Measurements from ENCODE around the gene CPN1. TPM values are rescaled to one million over a fixed set of nuclear protein-coding genes. Genes with fewer than 3 reads are reported as not detected.
"Not testable (repeated sequence)": the region's sequence is repeated elsewhere in the genome, so short reads cannot be mapped to it uniquely, and the experiment has no call there.

Gene CPN1
- total RNA-seq, 1 experiment from 2014 or later: 0.12 TPM

GRCh38 chr10:100128951-100129350 is 47.3 kb upstream of the CPN1 start:
- Histone ChIP-seq H3K4me1 (ENCODE audit: control insufficient read depth in 1 of 2, insufficient read depth in 2 of 2, low read length in 2 of 2) (no peaks in the 10 kb centered on the region), H3K9ac (ENCODE audit: low read length) (no peak overlapping the region), H3K27ac (ENCODE audit: low read depth, low read length) (no peak overlapping the region), H3K9me2 (ENCODE audit: insufficient read depth) (no peaks in the 10 kb centered on the region), H3K4me2 (ENCODE audit: low read length) (no peak overlapping the region), H3K36me3 (ENCODE audit: control insufficient read depth in 1 of 2, insufficient read depth in 2 of 2, low read length in 2 of 2) (no peaks in the 10 kb centered on the region), H4K20me1 (ENCODE audit: insufficient read depth) (no peaks in the 10 kb centered on the region), H3K4me3 (replicated peaks in 1 of 2; ENCODE audit: low read depth in 1 of 2, low read length in 2 of 2) (no peak overlapping the region), H3K79me2 (ENCODE audit: insufficient read depth, low read length) (no peaks in the 10 kb centered on the region), H3K27me3 (ENCODE audit: insufficient read depth, low read length) (no peaks in the 10 kb centered on the region), H3K9me3 (ENCODE audit: control insufficient read depth in 1 of 2, insufficient read depth in 1 of 2, low read depth in 1 of 2, low read length in 2 of 2) (peaks cover 0 to under 1% of the 10 kb centered on the region in 2 experiments; a peak in 1 of 4 replicates), H2AFZ (ENCODE audit: low read depth, low read length, poor library complexity, severe bottlenecking) (no peak overlapping the region)
- intact Hi-C loops (cut with micrococcal nuclease): no loop called here
- no TSS peak for BruUV-seq (replicated peaks)
- ChIA-PET RAD21 (ENCODE audit: low non-redundant PET in 1 of 2, low total read pairs in 2 of 2, uncharacterized antibody in 2 of 2, unreplicated experiment in 2 of 2) (interaction anchor here in 1 of 2 experiments (0.6 kb wide), 1 partner anchor 258 kb away, joined by 3 read pairs; no protein-coding TSS in a partner anchor), CTCF (no interaction called here), POLR2A (interaction anchor here (0.9 kb wide), 1 partner anchor 11 kb away, joined by 3 read pairs; no protein-coding TSS in a partner anchor)
- ATAC-seq (no peak), DNase-seq (ENCODE audit: low read depth, low spot score) (no peak)
- TF ChIP-seq, protein P1, sequence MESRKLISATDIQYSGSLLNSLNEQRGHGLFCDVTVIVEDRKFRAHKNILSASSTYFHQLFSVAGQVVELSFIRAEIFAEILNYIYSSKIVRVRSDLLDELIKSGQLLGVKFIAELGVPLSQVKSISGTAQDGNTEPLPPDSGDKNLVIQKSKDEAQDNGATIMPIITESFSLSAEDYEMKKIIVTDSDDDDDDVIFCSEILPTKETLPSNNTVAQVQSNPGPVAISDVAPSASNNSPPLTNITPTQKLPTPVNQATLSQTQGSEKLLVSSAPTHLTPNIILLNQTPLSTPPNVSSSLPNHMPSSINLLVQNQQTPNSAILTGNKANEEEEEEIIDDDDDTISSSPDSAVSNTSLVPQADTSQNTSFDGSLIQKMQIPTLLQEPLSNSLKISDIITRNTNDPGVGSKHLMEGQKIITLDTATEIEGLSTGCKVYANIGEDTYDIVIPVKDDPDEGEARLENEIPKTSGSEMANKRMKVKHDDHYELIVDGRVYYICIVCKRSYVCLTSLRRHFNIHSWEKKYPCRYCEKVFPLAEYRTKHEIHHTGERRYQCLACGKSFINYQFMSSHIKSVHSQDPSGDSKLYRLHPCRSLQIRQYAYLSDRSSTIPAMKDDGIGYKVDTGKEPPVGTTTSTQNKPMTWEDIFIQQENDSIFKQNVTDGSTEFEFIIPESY (IDR thresholded peaks at IDR 0.05; ENCODE audit: extremely low read depth, insufficient replicate concordance, low read length): no peak
- TF ChIP-seq SRF (IDR thresholded peaks at IDR 0.05; ENCODE audit: low read depth) (no peak), CTCF (IDR thresholded peaks at IDR 0.05 in 2 of 3, conservative IDR thresholded peaks at IDR 0.05 in 1 of 3; ENCODE audit: borderline replicate concordance in 1 of 3, insufficient read depth in 1 of 3, low read depth in 2 of 3, low read length in 2 of 3) (no peak), ATF3 (IDR thresholded peaks at IDR 0.05) (no peak), ELF1 (IDR thresholded peaks at IDR 0.05; ENCODE audit: borderline replicate concordance, low read depth) (no peak), CBX3 (IDR thresholded peaks at IDR 0.05; ENCODE audit: low read depth) (no peak)

GRCh38 chr10:100125335-100125734 is 43.7 kb upstream of the CPN1 start:
- H2AFZ ChIP-seq (ENCODE audit: low read depth, low read length, poor library complexity, severe bottlenecking); H3K27ac ChIP-seq (ENCODE audit: low read depth, low read length); H3K4me2 ChIP-seq (ENCODE audit: low read length); H3K9me2 ChIP-seq (ENCODE audit: insufficient read depth); H3K4me3 ChIP-seq (replicated peaks in 1 of 2; ENCODE audit: low read depth in 1 of 2, low read length in 2 of 2); H3K79me2 ChIP-seq (ENCODE audit: insufficient read depth, low read length); RAD21 ChIA-PET (ENCODE audit: low non-redundant PET in 1 of 2, low total read pairs in 2 of 2, uncharacterized antibody in 2 of 2, unreplicated experiment in 2 of 2); H3K4me1 ChIP-seq (ENCODE audit: control insufficient read depth in 1 of 2, insufficient read depth in 2 of 2, low read length in 2 of 2); H3K36me3 ChIP-seq (ENCODE audit: control insufficient read depth in 1 of 2, insufficient read depth in 2 of 2, low read length in 2 of 2); BruUV-seq (replicated peaks); POLR2A ChIA-PET; H3K27me3 ChIP-seq (ENCODE audit: insufficient read depth, low read length); CTCF ChIA-PET; DNase-seq (ENCODE audit: low read depth, low spot score); ATAC-seq; H4K20me1 ChIP-seq (ENCODE audit: insufficient read depth); intact Hi-C loops (cut with micrococcal nuclease); H3K9ac ChIP-seq (ENCODE audit: low read length); H3K9me3 ChIP-seq (ENCODE audit: control insufficient read depth in 1 of 2, insufficient read depth in 1 of 2, low read depth in 1 of 2, low read length in 2 of 2): not testable (repeated sequence)
